C4-2B (cell line): ENCODE data around the gene TSC22D4.

ENCODE experiments used
- ZFX ChIP-seq: fragments of 450-650 bp; IDR thresholded peaks from 2 replicates; pipeline ENCODE4 v1.6.1; 2017
- TF ChIP-seq, protein P1 (sequence below): fragments of 450-650 bp; conservative IDR thresholded peaks from 2 replicates; pipeline ENCODE4 v1.5.1; 2017; ENCODE audit warnings: mild to moderate bottlenecking

DNA sequence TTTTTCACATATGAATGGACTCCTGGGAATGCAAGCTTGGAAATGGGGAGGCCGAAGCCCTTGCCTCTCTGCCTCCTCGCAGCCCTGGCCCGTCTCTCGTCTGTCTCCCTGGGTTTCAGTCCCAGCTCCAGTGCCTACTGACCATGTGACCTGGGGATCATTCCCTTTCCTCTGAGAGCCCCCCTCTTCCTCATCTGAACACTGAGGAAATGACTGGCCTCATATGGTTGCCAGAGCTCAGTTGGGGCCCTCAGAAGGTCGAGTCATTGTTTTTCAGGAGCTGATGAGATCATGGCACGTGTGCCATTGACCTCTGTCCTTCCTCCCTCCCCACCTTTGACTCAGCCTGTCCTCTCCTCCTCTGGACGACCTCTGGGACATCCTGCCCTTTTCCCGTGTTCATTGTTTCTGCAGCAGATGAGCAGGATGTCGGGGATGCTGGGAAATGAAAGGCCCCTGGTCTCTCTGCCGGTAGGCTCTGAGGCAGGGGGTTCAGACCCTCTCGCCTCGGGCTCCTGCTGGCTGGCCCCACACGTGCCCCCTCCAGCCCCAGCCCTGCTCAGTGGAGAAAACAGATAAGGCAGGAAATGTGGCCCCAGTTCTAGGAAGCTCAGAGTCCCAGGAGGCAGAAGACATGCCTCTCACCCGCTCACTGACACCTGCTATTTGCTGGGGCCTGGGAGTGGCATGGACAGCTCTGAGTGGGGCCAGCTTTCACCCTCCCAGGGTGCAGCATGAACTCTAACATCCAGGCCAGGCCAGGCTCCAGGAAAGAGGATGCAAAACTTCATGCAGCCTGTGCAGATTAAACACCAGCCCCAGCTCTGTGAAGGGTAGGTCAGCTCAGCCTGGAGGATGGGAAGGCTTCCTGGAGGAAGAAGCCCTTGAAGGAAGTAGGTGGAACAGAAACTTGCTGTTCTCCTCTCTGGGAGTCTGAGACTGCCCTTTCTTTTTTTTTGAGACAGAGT lies 34.4 kb downstream of the TSC22D4 start:
- TF ChIP-seq, protein P1, sequence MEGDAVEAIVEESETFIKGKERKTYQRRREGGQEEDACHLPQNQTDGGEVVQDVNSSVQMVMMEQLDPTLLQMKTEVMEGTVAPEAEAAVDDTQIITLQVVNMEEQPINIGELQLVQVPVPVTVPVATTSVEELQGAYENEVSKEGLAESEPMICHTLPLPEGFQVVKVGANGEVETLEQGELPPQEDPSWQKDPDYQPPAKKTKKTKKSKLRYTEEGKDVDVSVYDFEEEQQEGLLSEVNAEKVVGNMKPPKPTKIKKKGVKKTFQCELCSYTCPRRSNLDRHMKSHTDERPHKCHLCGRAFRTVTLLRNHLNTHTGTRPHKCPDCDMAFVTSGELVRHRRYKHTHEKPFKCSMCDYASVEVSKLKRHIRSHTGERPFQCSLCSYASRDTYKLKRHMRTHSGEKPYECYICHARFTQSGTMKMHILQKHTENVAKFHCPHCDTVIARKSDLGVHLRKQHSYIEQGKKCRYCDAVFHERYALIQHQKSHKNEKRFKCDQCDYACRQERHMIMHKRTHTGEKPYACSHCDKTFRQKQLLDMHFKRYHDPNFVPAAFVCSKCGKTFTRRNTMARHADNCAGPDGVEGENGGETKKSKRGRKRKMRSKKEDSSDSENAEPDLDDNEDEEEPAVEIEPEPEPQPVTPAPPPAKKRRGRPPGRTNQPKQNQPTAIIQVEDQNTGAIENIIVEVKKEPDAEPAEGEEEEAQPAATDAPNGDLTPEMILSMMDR, result no peak
- no peak for TF ChIP-seq ZFX
